HG03045 (cell line): ENCODE measurements around the gene SNX15.
"Not testable (repeated sequence)": the region's sequence is repeated elsewhere in the genome, so short reads cannot be mapped to it uniquely, and the experiment has no call there.

ENCODE experiments used
- ATAC-seq: cut with Tn5 transposase; IDR thresholded peaks from one replicate; pipeline ENCODE4 v1.9.1; 2021; ENCODE audit warnings: mild to moderate bottlenecking, moderate library complexity; ENCODE audit not compliant: unreplicated experiment

The SNX15 gene

DNA sequence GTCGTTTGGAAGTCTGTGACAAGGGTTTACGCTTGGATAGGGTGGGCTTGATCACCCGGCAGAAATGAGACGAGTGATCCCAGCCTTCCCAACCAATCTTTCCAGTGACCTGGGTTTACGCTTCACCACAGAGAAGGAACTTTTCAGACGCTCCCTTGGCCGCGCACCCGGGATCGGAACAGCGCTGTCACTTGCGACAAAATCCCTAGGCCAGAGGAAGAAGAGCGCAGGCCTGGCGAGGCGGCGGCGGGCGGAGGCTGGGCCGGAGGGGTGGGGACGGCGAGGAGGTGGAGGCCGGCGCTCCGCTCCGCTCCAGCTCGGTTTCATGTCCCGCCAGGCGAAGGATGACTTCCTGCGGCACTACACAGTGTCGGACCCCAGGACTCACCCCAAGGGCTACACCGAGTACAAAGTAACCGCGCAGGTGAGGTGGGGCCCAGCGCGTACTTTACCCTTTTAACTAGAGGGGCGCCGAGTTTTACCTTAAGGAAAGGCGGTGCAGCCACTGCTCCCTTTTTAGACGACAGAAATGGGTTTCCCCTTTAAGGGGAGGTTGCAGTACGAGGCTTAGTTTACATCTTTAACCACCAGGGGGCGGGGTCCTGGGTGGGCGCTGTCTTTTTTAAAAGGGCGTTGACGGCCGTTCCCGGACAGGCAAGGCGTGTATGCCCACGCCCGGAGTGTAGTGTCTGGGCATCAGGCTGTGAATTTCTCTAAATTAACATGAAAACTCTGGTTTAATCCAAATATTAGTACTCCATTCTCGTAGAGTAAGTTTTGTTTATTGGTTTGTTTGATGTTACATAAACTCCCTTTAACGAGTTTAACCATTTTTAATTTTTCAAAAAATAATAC, at the start of gene SNX15:
Gene SNX15, plus strand, starts transcription at position 227 of the 855 bp plus-strand sequence. Its CDS starts 99 bp downstream, at position 326.
- ATAC-seq, result peak; percentile 82

DNA sequence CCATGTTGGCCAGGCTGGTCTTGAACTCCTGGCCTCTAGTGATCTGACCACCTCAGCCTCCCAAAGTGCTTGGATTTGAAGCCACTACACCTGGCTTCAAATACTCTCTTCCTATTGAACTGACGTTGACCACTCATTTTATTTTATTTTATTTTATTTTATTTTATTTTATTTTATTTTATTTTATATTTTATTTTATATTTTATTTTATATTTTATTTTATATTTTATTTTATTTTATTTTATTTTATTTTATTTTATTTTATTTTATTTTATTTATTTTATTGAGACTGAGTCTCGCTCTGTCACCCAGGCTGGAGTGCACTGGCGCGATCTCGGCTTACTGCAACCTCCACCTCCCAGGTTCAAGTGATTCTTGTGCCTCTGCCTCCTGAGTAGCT, 43.9 kb upstream of the SNX15 start:
- ATAC-seq, result not testable (repeated sequence)

DNA sequence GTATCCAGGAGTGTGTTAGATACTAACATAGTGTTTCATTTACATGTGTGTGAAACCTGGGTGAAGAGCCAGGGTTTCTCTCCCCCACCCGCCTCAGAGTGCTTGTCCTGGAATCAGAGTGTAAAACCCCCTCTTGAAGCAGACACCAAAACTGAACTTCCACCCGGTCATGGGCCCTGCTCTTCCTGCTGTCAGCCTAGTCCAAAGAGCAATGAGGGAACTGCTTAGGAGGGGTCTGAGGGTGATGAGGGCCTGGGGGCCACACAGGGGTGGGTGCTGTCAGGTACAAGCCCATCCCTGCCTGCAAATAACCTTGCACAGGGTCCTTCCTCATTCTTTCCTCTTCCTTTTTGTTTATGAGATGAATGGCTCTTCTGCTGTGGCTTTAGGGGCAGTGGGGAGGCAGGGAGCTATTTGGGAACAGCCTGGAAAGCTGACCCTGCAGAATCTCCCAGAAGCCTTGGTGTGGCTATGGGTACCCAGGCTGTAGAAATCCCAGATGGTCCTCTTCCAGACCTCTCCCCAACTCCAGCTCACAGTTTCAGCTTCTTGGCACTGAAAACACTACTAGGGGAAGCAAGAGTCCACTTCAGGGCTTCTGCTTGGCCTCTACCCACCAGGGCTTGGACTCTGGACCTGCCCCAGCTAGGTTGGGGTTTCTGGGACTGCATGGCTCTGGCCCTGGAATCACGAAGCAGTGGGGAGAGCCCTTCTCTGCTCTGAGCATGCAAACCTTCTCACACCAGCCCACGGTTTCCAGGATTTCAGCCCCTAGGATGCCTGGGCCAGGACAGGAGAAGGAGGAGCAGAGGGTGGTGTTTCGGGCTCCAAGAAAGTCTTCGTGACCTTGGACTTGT, 39.0 kb upstream of the SNX15 start:
- no peak for ATAC-seq

DNA sequence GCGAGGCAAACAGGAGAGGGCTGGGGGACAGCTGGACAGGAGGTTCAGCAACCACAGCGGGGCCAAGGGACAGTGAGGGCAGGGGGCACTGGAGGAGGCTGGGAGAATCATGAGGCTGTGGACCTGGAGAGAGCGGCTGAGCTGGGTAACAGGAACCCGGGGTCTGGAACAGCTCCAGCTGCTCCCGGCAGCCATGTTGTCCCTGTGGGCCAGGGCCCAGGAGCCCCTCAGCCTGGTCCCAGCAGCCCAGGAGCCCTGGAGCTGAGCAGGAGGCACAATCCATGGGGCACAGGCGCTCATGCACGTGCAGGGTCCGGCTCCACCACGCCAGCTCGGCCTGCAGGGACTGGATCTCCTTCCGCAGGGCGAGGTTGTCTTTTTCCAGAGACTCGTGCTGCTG, 37.8 kb upstream of the SNX15 start:
- ATAC-seq, result no peak

- no peak for ATAC-seq
Observed at GRCh38 chr11:64990222-64990923, 36.9 kb upstream of the SNX15 start.

DNA sequence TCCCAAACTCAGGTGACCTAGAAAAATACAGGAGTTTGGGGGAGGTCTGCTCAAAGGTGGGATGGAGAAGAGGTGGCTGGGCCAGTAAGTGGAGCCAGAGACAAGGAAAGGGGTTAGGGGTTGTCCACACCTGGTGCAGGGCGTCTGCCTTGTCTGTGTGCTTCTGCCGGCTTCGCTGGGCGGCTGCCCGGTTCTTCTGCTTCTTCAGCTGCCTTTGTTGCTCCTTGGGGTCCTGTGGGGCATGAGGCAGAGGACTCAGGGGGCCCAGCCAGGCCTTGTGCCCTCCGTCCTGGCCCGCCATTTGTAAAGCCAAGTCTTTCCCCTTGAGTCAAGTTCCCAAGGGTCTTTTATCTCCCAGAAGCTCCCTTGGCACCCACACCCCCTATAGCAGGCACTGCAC, 32.9 kb upstream of the SNX15 start:
- no peak for ATAC-seq

DNA sequence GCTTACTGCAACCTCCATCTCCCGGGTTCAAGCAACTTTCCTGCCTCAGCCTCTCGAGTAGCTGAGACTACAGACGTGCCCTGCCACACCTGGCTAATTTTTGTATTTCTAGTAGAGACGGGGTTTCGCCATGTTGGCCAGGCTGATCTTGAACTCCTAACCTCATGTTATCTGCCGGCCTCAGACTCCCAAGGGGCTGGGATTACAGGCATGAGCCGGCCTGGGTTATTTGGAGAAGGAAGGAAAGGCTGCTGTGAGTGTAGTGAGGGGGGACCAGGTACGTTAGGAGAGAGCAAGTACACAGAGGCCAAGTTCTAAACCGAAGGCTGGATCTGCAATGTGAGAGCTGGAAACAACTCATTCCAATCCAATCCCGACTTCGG, 30.9 kb upstream of the SNX15 start:
- ATAC-seq, result no peak

- no peak for ATAC-seq
Observed at GRCh38 chr11:64996710-64997380, 30.4 kb upstream of the SNX15 start, which contains the start of gene BATF2. Gene BATF2 (minus strand): TSS chr11:64996971. CDS start chr11:64996914, 57 bp downstream.

DNA sequence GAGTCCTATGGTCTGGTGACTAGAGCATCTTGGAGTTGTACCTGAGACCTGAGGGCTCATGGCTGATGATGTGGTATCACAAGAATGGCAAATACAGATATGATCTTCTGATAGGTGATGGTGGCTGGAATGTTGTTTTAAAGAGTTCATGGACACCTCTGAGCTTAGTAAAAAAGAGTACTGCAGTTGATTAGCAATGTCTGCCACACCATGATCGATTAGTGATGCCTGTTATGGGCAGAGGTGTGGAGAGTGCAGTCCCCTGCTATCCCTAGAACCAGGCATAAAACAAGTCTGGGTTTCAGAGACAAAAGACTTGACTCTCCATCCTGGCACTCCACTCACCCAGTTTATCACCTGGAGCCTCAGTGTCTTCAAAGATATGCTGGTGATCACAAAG, 29.1 kb upstream of the SNX15 start:
- no peak for ATAC-seq

DNA sequence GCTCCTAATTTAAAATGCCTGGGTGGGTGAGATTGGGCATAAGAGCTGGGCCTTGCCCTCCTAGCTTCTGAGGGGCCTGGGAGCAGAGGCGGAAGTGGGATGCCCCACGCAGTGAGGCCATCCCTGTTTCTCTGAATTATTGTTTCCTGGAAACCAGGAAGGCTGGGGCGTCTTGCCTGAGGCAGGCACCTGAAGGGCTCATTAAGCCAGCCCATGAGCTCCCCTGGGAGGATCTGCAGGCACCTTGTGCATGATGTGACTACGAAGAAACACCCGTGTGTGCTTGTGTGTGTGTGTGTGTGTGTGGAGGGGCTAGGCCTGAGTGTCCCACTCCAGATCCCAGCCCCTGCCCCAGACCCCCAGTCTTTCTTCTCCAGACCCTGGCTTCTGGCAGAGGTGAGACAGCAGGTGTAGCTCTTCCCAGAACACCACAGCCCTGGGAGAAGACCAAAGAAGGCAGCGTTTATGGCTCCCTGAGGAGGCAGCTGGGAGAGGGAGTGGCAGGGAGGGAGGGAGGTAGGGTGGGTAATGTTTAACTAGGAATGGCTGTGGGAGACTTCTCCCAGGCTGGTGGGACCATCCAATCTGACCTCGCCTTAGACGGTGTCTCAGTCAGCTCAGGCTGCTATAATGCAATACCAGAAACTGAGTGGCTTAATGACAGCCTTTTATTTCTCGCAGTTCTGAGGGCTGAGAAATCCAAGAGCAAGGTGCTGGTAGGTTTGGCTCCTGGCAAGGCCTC, 28.4 kb upstream of the SNX15 start:
- no peak for ATAC-seq

DNA sequence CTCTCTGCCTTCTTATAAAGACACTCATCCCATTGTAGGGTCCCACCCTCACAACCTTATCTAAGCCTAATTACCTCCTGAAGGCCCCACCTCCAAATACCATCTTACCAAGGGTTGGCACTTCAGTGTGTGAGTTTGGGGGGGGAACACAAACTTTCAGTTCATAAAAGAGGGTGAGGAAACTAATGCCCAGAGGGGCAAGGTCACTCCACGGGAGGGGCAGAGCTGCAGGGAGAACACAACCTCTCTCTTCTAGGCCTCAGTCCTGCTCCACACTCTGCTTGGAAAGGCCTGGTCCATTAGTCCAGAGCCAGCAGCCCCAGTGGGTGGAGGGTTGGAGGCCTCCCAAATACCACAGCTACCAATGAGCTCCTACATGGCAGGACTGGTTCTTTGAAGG, 27.8 kb upstream of the SNX15 start:
- no peak for ATAC-seq

- ATAC-seq, result no peak
Observed at GRCh38 chr11:65002706-65003105, 24.5 kb upstream of the SNX15 start.

DNA sequence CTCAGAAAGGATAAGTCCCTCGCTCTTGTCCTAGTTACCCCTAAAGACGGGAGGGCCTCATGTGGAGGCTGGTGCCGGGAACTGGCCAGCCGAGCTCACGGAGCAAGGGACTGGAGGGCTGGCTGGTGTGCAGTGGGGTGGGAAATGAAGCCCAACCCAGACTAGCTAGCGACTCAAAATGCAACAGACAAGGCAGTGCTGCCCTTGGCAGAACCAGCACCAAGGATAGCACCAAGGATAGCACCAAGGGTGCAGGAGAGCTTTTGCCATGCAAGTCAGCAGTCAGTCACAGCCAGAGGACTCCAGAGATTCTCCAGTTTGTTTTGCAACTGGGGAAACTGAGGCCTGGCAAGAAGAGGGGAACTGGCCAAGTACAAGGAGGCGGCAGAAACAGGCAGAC, 24.0 kb upstream of the SNX15 start:
- no peak for ATAC-seq

DNA sequence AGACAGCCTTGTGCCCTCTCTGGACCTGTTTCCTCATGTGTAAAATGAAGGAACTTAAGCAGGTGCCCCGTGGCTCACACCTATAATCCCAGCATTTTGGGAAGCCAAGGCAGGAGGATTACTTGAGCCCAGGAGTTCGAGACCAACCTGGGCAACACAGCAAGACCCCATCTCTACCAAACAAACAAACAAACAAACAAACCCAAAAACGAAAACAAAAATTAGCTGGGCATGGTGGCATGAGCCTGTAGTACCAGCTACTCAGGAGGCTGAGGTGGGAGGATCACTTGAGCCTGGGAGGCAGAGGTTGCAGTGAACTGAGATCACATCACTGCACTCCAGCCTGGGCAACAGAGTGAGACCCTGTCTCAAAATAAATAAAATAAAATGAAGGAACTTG, 23.3 kb upstream of the SNX15 start:
- not testable (repeated sequence) for ATAC-seq

DNA sequence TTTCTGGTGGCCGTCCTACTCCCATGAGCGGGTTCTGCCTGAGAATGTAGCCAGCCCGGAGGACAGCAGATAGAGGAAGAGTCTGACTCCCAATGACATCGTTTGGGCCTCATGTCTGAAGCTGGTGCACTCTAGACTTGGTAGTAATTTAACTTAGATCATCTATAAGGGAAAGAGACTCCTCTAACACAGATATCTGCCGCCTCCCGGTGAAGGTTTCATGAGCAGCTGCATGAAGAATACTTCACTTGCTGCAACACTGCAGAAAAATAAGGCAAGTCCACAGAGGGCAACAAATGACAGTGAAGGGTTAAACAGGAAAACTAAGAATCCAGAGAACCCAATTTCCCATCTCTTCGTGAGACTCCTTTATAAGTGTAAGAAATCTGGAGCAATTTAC, 19.2 kb upstream of the SNX15 start:
- no peak for ATAC-seq

GRCh38 chr11:65008873-65009272, 18.4 kb upstream of the SNX15 start:
- ATAC-seq, result no peak

DNA sequence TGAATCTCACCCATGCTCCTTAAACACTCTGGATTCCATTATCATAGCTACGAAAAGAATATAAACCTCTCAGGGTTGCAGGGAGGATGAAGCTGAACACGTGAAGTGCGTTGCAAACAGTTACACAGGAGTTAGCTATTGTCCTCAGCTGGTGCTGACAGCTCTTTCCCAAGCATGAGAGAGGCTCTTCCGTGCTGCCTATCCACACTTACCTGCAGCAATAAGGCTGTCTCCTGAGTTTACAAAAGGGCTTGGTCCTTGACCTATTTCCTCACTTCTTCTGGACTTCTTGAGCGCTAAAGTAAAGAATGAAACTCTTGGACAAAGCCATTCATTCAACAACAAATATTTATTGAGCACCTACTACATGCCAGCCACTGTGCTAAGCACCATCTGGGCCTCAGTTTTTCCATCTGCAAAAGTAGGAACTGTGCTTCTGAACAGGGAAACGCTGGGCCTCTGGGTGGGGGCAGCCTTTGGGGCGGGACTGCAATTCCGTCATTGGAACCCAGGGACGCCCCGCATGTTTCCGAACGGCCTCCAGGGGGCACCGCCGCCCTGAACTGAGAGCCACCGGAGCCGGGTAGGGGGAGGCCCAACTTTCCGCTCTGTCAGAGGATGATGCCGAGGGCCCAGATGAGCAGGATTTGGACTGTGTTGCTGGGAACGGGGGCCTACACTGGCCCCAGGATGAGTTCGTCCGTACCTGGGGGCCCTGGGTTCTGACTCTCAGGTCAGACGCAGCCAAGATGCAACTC, 13.9 kb upstream of the SNX15 start:
- peak; percentile 78 for ATAC-seq

DNA sequence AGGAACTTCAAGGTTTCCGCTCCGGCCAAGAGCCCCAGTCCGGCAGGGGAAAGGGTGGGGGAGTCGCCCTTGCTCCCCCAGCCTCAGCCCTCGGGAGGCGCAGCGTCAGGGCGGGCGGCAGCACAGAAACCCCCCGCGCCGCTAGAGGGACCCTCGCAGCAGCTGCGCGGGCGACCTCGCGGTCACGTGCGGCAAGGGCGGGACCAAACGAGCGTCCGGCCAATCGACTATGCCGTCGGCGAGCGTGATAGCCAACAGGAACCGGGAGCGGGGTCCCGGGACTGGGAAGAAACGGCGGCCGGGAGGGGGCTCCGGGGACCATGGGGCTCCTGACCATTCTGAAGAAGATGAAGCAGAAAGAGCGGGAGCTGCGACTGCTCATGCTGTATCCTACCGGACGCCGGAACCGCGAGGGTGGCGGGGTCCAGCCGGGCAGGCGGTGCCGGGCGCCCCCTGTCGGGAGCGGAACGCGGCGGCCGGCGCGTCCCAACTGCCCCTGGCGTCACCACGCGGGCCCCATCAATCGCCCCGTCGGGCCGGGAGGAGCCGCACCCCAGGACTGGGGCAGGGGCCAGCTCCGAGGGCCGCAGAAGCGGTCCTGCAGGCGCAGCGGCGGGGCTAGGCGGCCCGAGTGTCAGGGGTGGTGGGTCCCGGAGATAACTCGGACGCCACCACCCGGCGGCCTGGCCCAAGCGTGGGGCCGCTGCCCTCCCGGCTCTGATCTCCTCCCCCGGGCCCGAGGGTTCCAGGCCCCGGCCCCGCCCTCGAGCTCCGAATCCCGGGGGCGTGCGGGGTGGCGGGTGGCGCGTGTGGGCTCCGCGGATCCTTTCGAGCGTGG, 13.1 kb upstream of the SNX15 start, which contains the start of gene ARL2:
Gene ARL2, plus strand, starts transcription at position 273 of the 838 bp plus-strand sequence. Its CDS starts 48 bp downstream, at position 321.
- peak; percentile 83 for ATAC-seq
